GM23338 (cell line): Measurements from ENCODE around the gene PTPN13.

Source experiments
- CREB1 ChIP-seq: fragments of 250-450 bp; sonication (Bioruptor Pico); IDR thresholded peaks from 2 replicates; pipeline ENCODE4 v1.5.0; 2020; ENCODE audit warnings: low read depth, mild to moderate bottlenecking, moderate library complexity
- CTCF ChIP-seq, 2 experiments: fragments of 200-600 bp in 1 of 2; sonication (generic) in 1 of 2; conservative IDR thresholded peaks; 2 replicates each; pipeline versions ENCODE4 v1.5.1 to v1.6.1; 2016 to 2017; ENCODE audit warnings: antibody characterized with exemption in 2 of 2, low read depth in 2 of 2, mild to moderate bottlenecking in 2 of 2, moderate library complexity in 1 of 2
- ETS1 ChIP-seq: IDR thresholded peaks from 2 replicates; pipeline ENCODE4 v1.6.1; 2016; ENCODE audit warnings: antibody characterized with exemption
- EZH2 ChIP-seq: fragments of 200-600 bp; sonication (generic); IDR thresholded peaks from one replicate; pipeline ENCODE4 v1.8.0; 2017; ENCODE audit warnings: antibody characterized with exemption, mild to moderate bottlenecking, low read depth; ENCODE audit not compliant: unreplicated experiment
- EZH2phosphoT487 ChIP-seq: fragments of 200-600 bp; sonication (generic); IDR thresholded peaks from one replicate; pipeline ENCODE4 v1.8.1; 2018; ENCODE audit warnings: antibody characterized with exemption; ENCODE audit not compliant: unreplicated experiment
- JUNB ChIP-seq: IDR thresholded peaks from one replicate; pipeline ENCODE4 v1.6.1; 2016; ENCODE audit warnings: antibody characterized with exemption; ENCODE audit not compliant: unreplicated experiment
- NANOG ChIP-seq: IDR thresholded peaks from 2 replicates; pipeline ENCODE4 v1.6.1; 2016; ENCODE audit warnings: antibody characterized with exemption, borderline replicate concordance
- POLR2AphosphoS5 ChIP-seq: IDR thresholded peaks from 2 replicates; pipeline ENCODE4 v1.6.1; 2016; ENCODE audit warnings: antibody characterized with exemption, low read depth
- TF ChIP-seq, protein P1 (sequence below): IDR thresholded peaks from one replicate; pipeline ENCODE4 v1.6.1; 2018; ENCODE audit warnings: antibody characterized with exemption; ENCODE audit not compliant: unreplicated experiment

DNA sequence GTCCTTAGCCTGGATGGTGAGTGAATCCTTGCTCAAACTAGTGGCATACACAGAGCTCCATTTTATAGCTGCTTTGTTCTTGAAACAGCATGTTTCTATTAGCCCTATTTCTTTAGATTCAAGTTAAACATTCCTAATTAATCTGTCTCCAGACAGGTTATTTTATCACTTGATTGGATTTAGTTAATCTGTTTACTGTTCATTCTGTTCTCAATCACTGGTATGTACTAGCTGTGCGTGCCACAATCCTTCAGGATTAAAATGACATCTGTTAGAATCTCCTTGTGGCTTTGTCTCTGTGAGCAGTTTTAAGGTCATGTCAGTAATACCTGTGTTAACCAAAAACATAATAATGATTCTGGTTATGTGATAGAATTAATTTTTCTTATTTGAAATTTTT lies 36.5 kb downstream of the PTPN13 start:
- TF ChIP-seq EZH2phosphoT487 (no peak), EZH2 (no peak), POLR2AphosphoS5 (no peak), ETS1 (no peak), CTCF (conservative IDR thresholded peaks at IDR 0.05; ENCODE audit: low read depth in 2 of 2) (no peak), JUNB (no peak), CREB1 (no peak), NANOG (no peak)
- TF ChIP-seq, protein P1, sequence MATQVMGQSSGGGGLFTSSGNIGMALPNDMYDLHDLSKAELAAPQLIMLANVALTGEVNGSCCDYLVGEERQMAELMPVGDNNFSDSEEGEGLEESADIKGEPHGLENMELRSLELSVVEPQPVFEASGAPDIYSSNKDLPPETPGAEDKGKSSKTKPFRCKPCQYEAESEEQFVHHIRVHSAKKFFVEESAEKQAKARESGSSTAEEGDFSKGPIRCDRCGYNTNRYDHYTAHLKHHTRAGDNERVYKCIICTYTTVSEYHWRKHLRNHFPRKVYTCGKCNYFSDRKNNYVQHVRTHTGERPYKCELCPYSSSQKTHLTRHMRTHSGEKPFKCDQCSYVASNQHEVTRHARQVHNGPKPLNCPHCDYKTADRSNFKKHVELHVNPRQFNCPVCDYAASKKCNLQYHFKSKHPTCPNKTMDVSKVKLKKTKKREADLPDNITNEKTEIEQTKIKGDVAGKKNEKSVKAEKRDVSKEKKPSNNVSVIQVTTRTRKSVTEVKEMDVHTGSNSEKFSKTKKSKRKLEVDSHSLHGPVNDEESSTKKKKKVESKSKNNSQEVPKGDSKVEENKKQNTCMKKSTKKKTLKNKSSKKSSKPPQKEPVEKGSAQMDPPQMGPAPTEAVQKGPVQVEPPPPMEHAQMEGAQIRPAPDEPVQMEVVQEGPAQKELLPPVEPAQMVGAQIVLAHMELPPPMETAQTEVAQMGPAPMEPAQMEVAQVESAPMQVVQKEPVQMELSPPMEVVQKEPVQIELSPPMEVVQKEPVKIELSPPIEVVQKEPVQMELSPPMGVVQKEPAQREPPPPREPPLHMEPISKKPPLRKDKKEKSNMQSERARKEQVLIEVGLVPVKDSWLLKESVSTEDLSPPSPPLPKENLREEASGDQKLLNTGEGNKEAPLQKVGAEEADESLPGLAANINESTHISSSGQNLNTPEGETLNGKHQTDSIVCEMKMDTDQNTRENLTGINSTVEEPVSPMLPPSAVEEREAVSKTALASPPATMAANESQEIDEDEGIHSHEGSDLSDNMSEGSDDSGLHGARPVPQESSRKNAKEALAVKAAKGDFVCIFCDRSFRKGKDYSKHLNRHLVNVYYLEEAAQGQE: no peak
